Stimulated activated CD4-positive, alpha-beta T cell treated with anti-CD3 and anti-CD28 coated beads, Interleukin-12 subunit alpha, Interleukin-12 subunit beta, amount 100 ng/mL, for 24 hours (primary cell): ENCODE measurements around the gene BORCS6.
A peak's percentile ranks its signal among the peaks of the same experiment; 100 is the strongest.

Experiments
- DNase-seq, 2 experiments: peaks; one replicate each; pipeline ENCODE4 v3.0.0-alpha.2; 2020; ENCODE audit warnings: low read depth in 2 of 2

BORCS6 gene

GRCh38 chr17:8154608-8155155, 35.3 kb downstream of the BORCS6 start:
- DNase-seq, result no peak

GRCh38 chr17:8153957-8154607, 35.9 kb downstream of the BORCS6 start:
- DNase-seq, result peak; percentile 77 to 93

DNA sequence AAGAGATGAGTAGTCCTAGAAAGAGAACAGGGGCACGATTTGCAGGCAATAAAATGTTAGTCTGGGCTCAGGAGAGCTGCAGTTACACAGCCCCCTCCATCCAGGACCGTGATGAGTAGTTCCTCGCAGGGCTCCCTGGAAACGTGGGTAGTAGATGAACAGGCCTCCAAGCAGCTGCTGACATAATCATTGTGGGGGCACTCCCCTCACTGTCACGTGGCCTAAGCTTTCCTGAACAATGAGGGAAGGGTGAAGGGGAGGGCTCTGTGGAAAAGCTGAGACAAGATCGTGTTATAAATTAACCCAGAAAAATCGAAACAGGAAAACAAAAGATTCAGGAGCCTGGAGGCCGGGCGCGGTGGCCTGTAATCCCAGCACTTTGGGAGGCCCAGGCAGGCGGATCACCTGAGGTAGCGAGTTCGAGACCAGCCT, 36.4 kb downstream of the BORCS6 start:
- DNase-seq, result no peak

DNA sequence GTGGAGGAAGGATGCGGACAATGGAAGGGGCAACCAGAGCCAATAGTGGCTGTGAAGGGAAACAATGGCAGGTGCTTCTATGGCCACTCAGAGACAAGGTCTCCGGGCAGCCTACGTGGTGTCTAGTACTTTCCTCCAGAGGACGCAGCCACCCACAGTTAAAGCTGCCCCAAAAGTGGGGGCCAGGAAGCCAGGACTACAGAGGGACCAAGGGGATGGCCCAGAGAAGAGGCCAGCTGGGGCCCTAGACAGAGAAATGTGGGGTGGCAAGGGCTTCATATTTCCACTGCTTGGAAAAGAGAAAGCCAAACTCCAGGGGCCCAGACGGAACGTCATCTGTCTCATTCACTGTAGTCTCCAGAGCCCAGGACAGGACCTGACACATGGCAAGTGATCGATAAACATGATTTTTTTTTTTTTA, 36.9 kb downstream of the BORCS6 start:
- no peak for DNase-seq

GRCh38 chr17:8152112-8152775, 37.7 kb downstream of the BORCS6 start, which contains the start of gene PER1:
TSS of gene PER1 (minus strand) at chr17:8152404. CDS start at chr17:8150706, 1,698 bp downstream.
- DNase-seq, result peak; percentile 74 to 94

DNA sequence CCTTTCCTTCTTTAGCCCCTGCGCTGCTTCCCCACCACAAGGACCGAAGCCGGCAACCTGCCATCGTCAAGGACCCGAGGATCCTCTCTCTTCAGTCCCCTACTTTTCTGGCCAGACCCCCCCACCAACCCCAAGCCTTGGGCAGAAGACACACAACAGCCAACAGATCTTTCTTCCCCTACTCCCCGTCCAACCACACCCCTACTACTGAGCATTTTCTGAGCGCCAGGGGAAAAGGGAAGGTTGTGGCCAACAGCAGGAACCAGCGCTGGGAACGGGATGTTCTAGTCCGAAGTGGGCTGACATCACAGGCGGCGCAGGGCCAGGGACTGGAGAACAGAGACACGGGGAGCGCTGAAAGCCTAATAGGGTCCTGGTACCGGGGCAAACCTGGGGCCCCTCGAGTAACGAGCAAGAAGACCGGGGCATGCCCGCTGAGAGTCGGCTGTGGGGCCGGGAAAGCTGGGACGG, 38.3 kb downstream of the BORCS6 start:
- no peak for DNase-seq

DNA sequence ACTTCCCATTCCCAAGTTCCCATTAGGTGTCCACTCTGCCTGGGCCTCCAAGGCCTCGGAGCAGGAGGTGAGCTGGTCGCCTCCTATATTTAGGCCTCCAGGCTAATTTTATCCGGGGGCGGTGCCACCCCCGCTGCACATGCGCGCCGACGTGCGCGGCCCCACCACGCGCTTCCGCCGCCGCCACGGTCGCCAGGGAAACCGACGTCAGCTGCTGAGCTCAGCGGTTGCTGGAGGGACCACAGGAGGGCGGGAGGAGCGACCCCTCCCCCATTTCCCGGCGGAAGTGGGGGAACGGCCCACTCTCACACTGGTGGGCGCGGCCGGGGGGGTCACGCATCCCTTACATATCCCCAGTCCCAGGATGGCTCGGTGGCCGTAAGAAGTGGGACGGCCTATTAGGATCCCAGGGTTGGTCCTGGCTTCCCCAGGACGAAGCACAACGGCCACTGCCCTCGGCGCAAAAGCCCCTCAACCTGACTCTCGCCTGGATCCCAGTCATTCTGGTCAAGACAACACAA, 38.8 kb downstream of the BORCS6 start:
- DNase-seq, result peak; percentile 74 to 85

DNA sequence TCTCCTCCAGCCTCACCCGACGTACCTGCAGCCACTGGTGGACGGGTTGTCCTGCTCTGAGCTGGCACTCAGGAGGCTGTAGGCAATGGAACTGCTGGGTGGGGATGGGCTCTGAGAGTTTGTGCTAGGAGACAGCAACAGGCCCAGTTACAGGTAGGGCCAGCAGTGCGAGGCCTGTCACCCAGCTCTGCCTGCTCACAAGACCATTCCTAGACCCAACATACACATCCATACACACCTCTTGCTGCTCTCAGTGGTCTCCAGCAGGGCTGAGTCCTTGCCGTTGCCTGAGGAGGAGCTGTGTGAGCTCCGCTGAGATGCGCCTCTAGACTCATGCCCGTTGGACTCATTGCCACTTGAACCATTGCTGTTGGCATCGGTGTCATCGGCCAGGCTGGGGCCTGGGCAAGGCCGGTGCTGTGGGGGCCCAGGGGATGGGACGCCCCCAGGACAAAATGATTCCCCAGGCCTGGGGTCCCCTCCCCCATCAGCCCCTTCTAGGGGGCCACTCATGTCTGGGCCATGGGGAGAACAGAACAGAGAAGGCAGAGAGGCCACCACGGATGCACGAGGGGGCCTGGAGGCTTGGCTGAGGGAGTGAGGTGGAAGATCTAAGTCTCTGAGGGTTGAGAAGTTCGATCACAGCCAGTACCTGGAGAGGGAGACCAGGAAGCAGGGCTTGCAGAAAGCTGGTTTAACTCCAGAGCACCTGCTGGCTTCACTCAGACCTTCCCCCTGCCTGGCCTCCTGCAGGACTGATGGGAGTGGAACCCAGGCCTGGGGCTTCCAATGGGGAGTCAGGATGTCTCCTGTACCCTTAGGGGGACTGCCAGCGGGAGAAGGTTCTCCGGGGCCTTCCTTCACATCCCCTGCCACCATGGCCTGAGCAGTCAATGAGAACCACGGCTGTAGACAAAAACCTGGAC, 39.5 kb downstream of the BORCS6 start:
- DNase-seq, result no peak

GRCh38 chr17:8149419-8150193, 40.4 kb downstream of the BORCS6 start:
- DNase-seq, result no peak

DNA sequence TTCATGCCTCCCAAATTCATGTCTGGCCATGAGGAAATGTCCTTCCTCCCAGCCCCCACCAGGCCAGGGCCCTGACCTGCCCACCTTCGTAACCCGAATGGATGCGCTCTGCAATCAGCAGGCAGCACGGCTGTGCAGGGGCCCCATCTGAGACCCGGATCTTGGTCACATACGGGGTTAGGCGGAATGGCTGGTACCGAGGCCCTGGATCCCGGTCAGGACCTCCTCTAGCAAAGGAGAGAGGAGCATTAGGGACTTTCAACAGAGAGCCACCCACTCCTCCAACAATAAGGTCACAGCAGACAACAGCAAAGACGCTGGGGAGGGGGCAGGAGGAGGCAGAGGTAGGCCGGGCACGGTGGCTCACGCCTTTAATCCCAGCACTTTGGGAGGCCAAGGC, 41.4 kb downstream of the BORCS6 start:
- no peak for DNase-seq

- no peak for DNase-seq
These were observed 42.1 kb downstream of the BORCS6 start for GRCh38 chr17:8147805-8148404.

DNA sequence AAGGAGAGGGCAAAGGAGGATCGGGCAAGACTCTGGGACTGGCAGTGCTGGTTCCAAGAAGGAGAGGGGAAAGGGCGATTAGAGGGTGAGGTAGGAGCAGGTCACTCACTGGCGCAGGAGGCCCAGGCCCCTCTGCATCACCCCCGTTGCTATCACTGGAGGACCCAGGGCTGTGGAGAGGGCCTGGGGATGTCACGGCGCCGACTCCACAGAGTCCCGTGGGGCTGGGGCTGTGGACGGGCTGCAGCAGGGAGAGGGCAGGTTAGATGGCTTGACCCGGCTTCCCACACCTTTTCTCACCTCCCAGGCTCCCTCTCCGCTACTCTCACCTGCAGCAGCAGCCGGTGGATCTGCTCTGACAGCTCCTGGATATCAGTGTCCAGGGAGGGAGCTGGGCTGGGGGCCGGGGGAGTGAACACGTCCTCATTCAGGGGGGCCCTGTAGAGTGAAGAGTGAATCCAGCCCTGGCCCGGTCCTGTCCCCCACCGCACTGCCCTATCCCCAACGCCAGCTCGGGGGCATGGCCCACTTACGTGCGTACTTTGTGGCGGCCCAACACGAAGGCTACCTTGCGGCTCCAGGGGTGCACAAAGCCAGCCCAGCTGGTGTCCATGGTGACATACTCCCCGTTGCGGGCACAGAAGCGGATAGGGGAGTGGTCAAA, 42.7 kb downstream of the BORCS6 start:
- no peak for DNase-seq

DNA sequence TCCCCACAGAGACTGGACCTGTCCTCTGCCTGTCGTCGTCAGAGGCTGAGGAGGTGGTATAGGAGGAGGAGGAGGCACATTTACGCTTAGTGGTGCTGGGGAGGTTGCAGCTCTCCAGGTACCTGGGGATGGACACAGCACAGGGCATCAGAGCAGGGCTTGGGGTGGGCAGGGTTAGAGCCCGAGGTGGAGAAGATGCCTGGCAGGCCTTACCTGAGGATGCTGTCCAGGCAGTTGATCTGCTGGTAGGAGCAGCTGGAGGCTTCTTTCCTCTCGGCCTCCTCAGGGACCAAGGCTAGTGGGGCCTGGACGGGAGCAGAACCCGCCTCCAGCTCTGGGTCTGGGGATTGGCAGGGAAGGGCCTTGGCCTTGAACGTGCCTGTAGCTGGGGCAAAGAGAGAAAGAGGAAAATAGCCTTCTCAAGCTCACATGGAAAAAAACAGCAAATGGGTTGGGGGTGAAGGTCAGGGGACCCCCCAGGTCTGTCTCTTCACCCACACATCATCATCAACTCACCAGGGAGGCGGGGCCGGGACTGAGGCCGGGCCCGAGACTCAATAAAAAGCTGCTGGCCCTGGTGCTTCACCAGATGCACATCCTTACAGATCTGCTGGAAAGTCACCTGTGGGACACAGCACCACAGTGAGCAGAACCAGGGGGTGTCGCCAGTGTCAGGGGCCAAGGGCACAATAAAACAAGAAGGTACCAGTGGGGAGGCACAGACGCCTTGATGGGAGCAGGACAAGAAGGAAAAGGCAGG, 43.4 kb downstream of the BORCS6 start:
- no peak for DNase-seq

GRCh38 chr17:8145811-8146210, 44.2 kb downstream of the BORCS6 start:
- DNase-seq, result no peak

GRCh38 chr17:8144401-8145231, 45.4 kb downstream of the BORCS6 start:
- DNase-seq, result no peak

DNA sequence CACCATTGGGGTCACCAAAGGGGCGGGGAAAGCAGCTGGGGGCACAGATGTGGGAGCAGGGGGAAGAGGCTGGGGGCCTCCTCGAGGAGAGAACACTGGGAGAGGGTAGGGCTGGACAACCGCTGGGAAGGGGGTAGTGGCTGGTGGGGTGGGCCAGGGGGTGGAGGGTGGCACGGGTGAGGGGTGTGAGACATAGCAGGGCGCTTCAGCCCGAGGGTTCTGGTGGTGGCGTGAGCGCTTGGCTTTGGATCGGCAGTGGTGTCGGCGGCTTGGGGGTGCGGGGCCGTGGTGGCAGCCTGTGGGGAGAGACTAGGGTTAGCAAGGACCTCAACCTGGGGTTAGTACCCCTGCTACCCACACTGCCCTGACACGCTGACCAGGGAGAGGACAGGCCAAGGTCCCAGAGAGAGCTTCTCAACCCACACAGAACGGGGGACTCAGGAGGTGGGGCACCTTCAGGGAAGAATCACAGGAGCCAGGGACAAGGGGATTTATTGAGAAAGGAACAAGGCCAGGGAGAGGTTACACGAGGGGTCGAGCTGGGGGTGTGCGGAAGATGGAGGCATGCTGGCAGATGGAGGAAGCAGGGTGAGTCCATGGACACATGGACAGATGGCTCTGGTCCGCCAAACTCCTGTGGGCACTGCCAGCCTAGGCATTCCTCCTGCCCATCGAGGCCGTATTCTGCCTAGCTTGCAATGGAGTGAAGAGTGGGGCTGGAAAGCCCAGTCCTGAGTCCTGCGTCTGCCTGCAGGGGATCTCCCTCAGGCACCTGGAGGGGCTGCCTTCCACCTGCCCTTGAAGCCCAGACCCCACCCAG, 46.2 kb downstream of the BORCS6 start:
- no peak for DNase-seq

GRCh38 chr17:8142887-8143580, 46.9 kb downstream of the BORCS6 start:
- no peak for DNase-seq
